AML-193 (cell line): ENCODE data around the gene ORM2.
A peak's percentile ranks its signal among the peaks of the same experiment; 100 is the strongest.
"Not testable (repeated sequence)": the region's sequence is repeated elsewhere in the genome, so short reads cannot be mapped to it uniquely, and the experiment has no call there.

Source experiments
- DNase-seq, 2 experiments: peaks; one replicate each; lab custom pipeline; 2025; lab: John Stamatoyannopoulos, UW

ORM2 gene

DNA sequence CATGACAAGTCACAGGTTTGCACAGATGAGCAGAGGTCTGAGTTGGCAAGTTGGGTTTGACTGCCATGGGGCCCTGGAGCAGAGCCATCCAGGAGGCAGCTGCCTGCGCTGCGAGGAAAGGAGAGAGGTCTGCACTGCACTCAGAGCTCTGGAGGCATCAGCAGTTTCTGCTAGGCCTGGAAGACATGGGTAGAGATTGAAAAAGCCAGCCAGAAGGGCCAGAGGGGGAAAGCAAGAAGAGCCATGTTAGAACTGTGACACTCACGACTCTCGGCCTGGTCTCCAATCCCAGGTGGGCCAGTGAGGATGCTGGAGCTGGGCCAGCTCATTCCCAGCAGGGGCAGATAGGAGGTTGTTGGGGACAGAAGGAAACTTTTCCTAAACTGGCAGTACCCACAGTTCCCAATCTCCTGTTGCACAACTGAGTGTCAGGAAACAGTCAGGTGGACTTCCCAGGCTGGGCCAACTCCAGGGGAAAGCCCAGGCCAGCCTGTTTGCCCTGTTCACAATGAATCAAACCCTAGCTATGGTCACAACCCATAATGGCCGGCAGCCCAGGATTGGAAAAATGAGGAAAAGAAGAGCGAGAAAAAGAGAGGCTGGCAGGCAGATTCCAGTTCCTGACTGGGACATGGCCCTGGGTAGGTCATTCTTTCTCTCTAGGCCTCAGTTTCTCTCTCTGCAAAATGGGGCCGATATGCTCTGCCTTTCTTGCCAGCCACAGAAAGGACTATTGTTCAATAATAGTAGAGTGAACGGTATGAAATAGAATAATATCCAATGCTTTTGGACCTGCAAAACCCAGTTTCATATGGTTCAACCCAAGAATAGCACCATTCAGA, 14.6 kb upstream of the ORM2 start:
- DNase-seq, result no peak

- DNase-seq, result no peak
Measured at GRCh38 chr9:114315723-114316363, 13.8 kb upstream of the ORM2 start.

- no peak for DNase-seq
Measured at GRCh38 chr9:114316605-114317230, 13.0 kb upstream of the ORM2 start.

GRCh38 chr9:114317665-114318357, 11.9 kb upstream of the ORM2 start:
- DNase-seq, result peak; percentile 15 to 40

GRCh38 chr9:114318416-114318815, 11.3 kb upstream of the ORM2 start:
- no peak for DNase-seq

GRCh38 chr9:114319147-114319546, 10.5 kb upstream of the ORM2 start:
- no peak for DNase-seq

GRCh38 chr9:114320710-114321109, 9.0 kb upstream of the ORM2 start:
- DNase-seq, result not testable (repeated sequence)

GRCh38 chr9:114321759-114322158, 7.9 kb upstream of the ORM2 start:
- no peak for DNase-seq

GRCh38 chr9:114322160-114322818, 7.4 kb upstream of the ORM2 start:
- not testable (repeated sequence) for DNase-seq

DNA sequence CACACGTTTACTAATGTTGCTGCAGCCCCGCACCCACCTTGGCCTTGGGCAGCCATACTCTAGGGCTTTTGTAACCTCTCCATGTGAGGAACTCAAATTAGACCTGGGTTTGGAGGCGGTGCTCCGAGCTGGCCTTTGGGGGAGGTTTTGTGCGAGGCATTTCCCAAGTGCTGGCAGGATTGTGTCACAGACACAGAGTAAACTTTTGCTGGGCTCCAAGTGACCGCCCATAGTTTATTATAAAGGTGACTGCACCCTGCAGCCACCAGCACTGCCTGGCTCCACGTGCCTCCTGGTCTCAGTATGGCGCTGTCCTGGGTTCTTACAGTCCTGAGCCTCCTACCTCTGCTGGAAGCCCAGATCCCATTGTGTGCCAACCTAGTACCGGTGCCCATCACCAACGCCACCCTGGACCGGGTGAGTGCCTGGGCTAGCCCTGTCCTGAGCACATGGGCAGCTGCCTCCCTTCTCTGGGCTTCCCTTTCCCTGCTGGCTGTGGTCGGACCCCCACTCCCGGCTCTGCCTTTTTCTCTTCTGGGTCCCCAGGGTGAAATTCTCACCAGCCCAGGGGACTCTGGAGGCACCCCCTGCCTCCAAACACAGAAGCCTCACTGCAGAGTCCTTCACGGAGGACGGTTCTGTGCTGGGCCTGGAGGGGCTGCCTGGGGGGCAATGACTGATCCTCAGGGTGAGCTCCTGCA, 6.7 kb upstream of the ORM2 start, which contains the start of gene ORM1:
TSS of gene ORM1 (plus strand) at position 268 of the 701 bp plus-strand sequence. CDS start at position 304, 36 bp downstream.
- not testable (repeated sequence) for DNase-seq

- DNase-seq, result not testable (repeated sequence)
Measured at GRCh38 chr9:114323849-114324248, 5.8 kb upstream of the ORM2 start.

GRCh38 chr9:114324492-114324891, 5.2 kb upstream of the ORM2 start:
- no peak for DNase-seq

- not testable (repeated sequence) for DNase-seq
Measured at GRCh38 chr9:114324965-114325364, 4.7 kb upstream of the ORM2 start.

GRCh38 chr9:114325684-114326254, 3.9 kb upstream of the ORM2 start:
- not testable (repeated sequence) for DNase-seq

GRCh38 chr9:114327749-114328148, 1.9 kb upstream of the ORM2 start:
- no peak for DNase-seq

DNA sequence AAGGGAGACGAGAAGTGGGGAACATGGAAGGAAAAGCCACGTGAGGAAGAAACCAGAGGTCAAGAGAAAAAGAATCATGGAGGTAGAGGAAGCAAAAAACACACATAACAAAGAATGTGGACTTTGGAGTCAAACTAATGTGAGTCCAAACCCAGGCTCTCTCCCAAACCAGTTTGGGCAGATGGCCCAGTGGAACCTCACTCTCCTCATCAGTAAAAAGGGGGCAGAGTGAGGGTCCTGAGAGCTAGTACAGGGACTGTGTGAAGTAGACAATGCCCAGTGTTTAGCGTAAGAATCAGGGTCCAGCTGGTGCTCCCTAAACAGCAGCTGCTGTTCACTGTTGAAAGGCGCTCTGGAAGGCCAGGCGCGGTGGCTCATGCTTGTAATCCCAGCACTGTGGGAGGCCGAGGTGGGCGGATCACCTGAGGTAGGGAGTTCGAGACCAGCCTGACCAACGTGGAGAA, 1.3 kb upstream of the ORM2 start:
- not testable (repeated sequence) for DNase-seq

DNA sequence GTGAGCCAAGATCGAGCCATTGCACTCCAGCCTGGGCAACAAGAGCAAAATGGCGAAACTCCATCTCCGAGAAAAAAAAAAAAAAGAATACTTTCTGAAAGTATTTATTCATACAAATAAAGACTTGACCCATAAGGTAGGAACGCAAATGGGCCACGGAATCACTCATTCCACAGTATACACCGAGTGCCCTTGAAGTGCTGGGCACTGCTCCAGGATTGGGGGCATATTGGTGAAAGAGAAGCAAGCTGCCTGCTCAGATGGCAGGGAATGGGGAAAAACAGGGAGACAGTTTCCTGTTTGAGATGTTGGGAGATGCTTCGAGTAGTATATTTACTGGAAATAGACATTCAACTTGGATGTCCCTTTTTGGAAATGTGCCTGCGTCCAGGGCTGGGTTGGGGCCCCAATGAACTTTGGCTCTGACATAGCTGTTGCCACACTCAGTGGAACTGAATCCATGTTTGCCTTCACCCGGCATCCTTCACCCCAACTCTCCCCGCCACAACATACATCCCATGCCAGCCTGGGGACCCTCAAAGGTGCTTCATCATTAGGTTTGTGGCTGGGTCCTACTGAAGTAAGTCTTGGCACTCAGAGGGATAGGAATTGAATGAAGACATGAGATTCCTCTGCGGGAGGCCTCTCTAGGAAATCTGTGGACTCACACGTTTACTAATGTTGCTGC, 588 bp upstream of the ORM2 start:
- not testable (repeated sequence) for DNase-seq

DNA sequence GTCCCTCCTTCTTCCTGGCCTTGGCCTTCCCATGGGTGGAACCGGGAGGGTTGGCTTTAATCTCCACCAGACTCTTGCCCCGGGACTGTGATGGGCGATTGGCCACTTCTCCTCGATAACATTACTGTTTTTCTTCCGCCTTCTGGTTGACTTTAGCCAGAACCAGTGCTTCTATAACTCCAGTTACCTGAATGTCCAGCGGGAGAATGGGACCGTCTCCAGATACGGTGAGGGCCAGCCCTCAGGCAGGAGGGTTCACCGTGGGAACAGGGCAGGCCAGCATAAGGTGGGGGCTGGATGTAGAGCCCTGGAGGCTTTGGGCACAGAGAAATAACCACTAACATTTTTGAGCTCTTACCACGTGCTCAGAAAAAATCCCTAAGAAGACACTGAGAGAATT, 967 bp downstream of the ORM2 start:
- DNase-seq, result no peak

DNA sequence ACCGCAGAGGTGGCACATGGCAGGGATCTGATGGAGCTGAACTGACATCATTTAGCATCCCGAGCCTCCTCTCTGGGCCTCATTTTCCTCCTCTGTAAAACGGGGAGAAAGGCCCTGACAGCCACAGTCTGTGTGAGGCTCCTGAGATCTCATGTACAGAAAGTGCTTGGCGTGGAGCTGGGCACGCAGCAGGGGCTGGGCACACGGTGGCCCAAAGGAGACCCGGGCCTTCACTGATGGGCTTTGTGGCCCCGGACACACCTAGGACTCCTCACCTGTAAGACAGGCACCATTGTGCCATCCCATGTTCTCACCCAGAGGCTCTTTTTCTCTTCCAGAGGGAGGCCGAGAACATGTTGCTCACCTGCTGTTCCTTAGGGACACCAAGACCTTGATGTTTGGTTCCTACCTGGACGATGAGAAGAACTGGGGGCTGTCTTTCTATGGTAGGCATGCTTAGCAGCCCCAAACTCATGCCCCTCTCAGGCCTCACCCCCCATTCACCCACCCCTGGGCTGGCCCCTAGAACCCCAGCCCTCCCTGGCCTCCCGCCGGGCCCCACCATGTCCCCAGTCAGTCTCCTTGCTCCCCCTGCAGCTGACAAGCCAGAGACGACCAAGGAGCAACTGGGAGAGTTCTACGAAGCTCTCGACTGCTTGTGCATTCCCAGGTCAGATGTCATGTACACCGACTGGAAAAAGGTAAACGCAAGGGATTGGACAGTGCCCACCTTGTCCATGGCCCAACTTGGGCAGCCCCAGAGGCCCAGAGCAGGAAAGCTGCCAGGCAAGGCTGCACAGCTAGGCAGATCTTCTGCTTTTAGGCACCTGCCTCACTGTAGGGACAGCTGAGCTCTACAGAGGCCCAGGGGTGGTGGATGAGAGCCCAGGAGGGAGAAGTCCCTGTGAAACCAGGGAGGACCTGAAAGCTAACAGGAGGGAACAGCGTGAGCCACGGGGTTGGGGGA, 1.8 kb downstream of the ORM2 start:
- not testable (repeated sequence) for DNase-seq
